LNCaP clone FGC (cell line): Measurements from ENCODE around the gene PGM2L1.

Source experiments
- DNase-seq: peaks from one replicate; pipeline ENCODE4 v3.0.0-alpha.2; 2011; ENCODE audit warnings: low read depth
- H3K4me3 ChIP-seq: 2 replicates; pipeline ENCODE4 v1.5.1; 2011; ENCODE audit warnings: mild to moderate bottlenecking, low read depth, low read length, control low read depth
- TF ChIP-seq, protein P1 (sequence below): IDR thresholded peaks from 2 replicates; pipeline ENCODE4 v1.5.1; 2012; ENCODE audit warnings: mild to moderate bottlenecking; ENCODE audit not compliant: control insufficient read depth, insufficient read depth; ENCODE audit errors: extremely low read depth

The PGM2L1 gene

DNA sequence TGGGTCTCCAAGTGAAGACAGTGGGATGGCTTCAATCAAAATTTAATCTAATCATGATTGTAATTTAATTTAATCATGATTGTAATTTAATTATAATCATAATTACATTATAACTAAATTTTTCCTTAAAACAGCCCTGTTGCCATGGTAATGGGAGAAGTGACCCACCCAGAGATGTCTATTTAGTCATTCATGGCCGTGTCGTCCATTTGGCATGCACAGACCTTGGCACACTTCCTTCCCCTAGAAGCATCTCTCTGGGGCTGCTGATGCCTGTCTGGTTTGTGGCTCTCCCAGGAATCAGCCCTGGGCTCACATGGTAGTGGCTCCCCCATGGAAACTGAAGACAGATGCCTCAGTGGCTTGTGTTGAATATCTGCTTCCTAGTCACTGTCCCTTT lies 113.8 kb downstream of the PGM2L1 start:
- H3K4me3 ChIP-seq = no peak overlapping the region
- TF ChIP-seq, protein P1, sequence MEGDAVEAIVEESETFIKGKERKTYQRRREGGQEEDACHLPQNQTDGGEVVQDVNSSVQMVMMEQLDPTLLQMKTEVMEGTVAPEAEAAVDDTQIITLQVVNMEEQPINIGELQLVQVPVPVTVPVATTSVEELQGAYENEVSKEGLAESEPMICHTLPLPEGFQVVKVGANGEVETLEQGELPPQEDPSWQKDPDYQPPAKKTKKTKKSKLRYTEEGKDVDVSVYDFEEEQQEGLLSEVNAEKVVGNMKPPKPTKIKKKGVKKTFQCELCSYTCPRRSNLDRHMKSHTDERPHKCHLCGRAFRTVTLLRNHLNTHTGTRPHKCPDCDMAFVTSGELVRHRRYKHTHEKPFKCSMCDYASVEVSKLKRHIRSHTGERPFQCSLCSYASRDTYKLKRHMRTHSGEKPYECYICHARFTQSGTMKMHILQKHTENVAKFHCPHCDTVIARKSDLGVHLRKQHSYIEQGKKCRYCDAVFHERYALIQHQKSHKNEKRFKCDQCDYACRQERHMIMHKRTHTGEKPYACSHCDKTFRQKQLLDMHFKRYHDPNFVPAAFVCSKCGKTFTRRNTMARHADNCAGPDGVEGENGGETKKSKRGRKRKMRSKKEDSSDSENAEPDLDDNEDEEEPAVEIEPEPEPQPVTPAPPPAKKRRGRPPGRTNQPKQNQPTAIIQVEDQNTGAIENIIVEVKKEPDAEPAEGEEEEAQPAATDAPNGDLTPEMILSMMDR = no peak
- no peak for DNase-seq

DNA sequence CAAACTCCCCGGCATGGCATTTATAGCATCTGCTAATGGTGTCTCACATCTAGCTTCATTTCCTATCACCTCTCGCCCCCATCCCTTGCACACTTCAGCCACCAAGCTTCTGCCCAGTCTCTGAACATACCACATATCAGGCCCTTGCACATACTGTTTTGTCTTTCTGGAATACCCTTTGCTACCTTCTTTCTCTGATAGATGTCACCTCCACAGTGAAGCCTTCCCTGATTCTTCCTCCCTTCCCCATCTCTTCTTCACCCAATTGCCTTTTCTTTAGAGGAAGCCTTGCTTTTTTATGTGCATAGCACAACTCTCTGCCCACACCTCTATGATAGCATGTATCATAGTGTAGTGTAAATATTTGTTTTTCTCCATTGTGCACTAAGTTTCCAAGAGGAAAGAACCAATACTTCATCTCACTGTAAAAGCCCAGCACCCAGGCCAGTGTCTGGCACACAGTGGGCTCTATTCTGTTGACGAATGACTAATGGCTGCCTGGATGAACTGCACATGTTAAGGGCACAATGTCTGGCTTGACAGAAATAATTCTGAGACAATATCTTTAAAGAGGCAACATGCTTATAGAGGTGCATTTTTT lies 114.6 kb downstream of the PGM2L1 start:
- DNase-seq = peak; percentile 23
- TF ChIP-seq, protein P1 = no peak
- no peak overlapping the region for H3K4me3 ChIP-seq

DNA sequence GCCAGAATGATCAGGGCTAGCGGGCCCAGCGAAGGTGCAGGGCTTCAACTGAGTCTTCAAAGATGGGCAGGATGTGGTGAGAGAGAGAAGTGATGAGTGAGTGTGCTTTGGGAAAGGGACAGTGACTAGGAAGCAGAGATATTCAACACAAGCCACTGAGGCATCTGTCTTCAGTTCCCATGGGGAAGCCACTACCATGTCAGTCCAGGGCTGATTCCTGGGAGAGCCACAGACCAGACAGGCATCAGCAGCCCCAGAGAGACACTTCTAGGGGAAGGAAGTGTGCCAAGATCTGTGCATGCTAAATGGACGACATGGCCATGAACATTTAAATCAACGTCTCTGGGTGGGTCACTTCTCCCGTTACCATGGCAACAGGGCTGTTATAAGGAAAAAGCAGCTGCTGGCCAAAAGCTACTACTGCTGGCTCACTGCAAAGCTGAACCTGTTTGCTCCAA lies 115.3 kb downstream of the PGM2L1 start:
- no peak overlapping the region for H3K4me3 ChIP-seq
- TF ChIP-seq, protein P1 = no peak
- no peak for DNase-seq

DNA sequence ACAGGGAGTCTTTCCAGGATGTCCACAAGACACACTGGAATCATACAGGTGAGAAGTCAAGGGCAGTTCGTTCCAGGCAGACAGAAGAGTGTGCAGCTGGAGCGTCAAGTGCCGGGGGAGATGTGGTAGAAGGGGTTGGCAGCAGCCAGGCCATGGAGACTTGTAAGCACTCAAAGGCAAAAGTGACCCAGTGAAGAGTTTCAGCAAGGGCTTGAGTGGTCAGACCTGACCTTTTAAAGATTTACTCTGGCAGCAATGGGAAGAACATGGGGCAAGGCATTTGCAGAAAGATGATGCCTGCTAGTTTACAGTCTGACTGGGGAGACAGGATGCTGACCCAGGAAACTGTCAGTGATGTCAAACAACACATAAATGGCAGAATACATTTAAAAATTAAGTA lies 115.8 kb downstream of the PGM2L1 start:
- TF ChIP-seq, protein P1 = no peak
- no peak for DNase-seq
- H3K4me3 ChIP-seq = no peak overlapping the region

DNA sequence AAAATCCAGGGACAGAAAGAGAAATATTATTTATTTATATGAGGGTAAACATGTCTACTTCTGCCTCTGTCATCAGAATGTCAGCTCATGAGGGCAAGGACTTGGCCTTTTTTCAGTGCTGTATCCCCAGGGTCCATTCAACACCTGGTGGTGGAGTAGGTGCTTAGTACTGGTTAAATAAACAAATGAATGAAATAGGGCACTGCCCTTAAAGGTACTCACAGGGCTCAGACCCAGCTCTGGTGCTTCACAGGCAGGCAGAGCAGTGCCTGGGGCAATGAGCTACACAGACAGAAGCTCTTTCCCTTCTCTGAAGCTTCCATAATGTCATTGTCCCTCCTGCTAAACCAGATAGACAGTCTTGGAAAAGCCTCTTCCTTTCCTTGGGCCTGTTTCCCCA lies 117.7 kb downstream of the PGM2L1 start:
- TF ChIP-seq, protein P1 = no peak
- DNase-seq = no peak
- no peak overlapping the region for H3K4me3 ChIP-seq
